GM12874 (cell line): ENCODE results near the gene CELF4.

Experiments
- CTCF ChIP-seq: IDR thresholded peaks from 2 replicates; pipeline ENCODE4 v1.5.1; 2011; ENCODE audit warnings: low read depth, mild to moderate bottlenecking, control low read depth, low read length, moderate library complexity; ENCODE audit not compliant: insufficient read depth

The CELF4 gene

GRCh38 chr18:37565101-37565976 is at the start of gene CELF4:
Gene CELF4, minus strand, starts transcription at chr18:37565798.
- no peak for TF ChIP-seq CTCF

DNA sequence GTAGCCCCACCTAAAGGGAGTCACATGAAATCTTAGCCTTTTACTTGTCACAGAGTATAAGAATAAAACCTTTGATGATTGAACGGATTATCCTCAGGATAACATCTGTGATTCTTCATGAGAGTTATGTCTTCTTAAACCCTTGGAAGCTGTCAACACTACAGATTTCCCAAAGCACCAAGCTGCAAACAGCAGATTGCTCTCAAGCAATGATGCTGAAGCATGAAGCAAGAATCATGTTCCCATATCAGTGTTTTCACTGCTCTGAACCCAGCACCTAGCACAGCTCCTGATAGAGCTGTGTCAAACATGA is 47.6 kb upstream of the CELF4 start:
- TF ChIP-seq CTCF, result no peak

- no peak for TF ChIP-seq CTCF
These were observed 47.1 kb upstream of the CELF4 start for GRCh38 chr18:37612524-37613252.

- no peak for TF ChIP-seq CTCF
These were observed 46.1 kb upstream of the CELF4 start for GRCh38 chr18:37611614-37612279.

GRCh38 chr18:37608876-37609275 is 43.3 kb upstream of the CELF4 start:
- TF ChIP-seq CTCF, result no peak

- TF ChIP-seq CTCF, result no peak
These were observed 41.7 kb upstream of the CELF4 start for GRCh38 chr18:37607281-37607680.

DNA sequence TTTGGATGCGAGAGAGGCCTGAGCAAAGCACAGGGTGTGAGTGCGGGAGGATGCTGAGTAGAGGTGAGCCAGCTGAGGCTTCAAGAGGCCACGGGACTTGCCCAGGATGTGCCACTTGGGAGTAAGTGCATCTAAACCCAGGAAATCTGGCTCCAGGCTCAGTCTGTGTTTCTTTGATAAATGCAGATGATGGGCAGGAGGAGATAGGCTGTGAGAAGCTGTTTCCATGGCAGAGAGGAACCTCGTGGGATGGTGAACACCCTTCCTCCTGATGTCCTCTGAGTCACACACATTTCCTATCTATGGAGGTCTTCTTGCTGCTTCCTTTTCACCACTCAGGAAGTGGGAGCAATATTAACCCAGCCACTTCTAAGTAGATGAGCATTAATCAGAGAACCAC is 38.4 kb upstream of the CELF4 start:
- no peak for TF ChIP-seq CTCF
